Endothelial cell (in vitro differentiated cells): ENCODE data around the gene EPHA7. TPM values are rescaled to one million over a fixed set of nuclear protein-coding genes. Genes with fewer than 3 reads are reported as not detected.

Experiments used
- DNase-seq: peaks from one replicate; pipeline ENCODE4 v3.0.0; 2021; ENCODE audit warnings: low spot score
- H3K27ac Mint-ChIP-seq: one replicate; pipeline ENCODE4 v1.8.0; 2021; ENCODE audit warnings: mixed read lengths, inconsistent platforms; ENCODE audit not compliant: unreplicated experiment
- H3K27me3 Mint-ChIP-seq: one replicate; pipeline ENCODE4 v1.8.0; 2021; ENCODE audit warnings: mild to moderate bottlenecking, moderate library complexity, mixed read lengths, inconsistent platforms; ENCODE audit not compliant: unreplicated experiment
- H3K36me3 Mint-ChIP-seq: one replicate; pipeline ENCODE4 v1.8.0; 2021; ENCODE audit warnings: mild to moderate bottlenecking, low read depth, mixed read lengths, inconsistent platforms; ENCODE audit not compliant: unreplicated experiment
- H3K4me1 Mint-ChIP-seq: one replicate; pipeline ENCODE4 v1.8.0; 2021; ENCODE audit warnings: mild to moderate bottlenecking, mixed read lengths, inconsistent platforms; ENCODE audit not compliant: unreplicated experiment
- H3K4me3 Mint-ChIP-seq: one replicate; pipeline ENCODE4 v1.8.0; 2021; ENCODE audit warnings: mild to moderate bottlenecking, mixed read lengths, inconsistent platforms; ENCODE audit not compliant: unreplicated experiment
- H3K9me3 Mint-ChIP-seq: one replicate; pipeline ENCODE4 v1.8.0; 2021; ENCODE audit warnings: mixed read lengths, inconsistent platforms; ENCODE audit not compliant: unreplicated experiment
- total RNA-seq: library from RNA; stranded (reverse); fragmentation: NEBNext Ultra II Directional; extraction: Animal tissue kit (Norgen Biotek cat#: 25700); gene quantifications from one replicate; pipeline ENCODE4 v1.2.1, GENCODE V29; 2021; ENCODE audit not compliant: unreplicated experiment
- TF ChIP-seq, protein P1 (sequence below): fragments of 200-600 bp; sonication (generic); IDR thresholded peaks from one replicate; pipeline ENCODE4 v1.5.0; 2021; ENCODE audit warnings: antibody characterized with exemption; ENCODE audit not compliant: unreplicated experiment

The EPHA7 gene
- total RNA-seq, 1 donor from 2014 or later: 12.1 TPM

DNA sequence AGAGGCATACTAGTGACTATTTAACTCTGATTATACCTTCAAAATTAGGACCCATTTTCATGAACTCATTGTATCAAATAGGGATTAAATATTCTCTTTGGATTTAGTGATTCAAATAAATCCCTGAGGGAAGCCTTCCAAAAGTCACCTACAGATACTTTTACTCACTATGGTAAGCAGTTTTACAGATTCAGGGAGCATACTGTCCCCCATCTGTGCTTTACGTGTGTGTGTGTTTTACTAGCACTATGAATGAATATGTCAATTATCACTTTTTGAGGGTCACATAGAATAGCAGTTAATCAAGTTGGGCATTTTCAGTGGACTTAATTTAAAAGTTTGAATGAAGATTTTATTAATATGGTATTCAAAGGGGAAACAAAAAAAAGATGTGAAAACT, 96.7 kb downstream of the EPHA7 start:
- Mint-ChIP-seq H3K4me1 (peaks cover 6% of the 10 kb centered on the region), H3K4me3 (no peak overlapping the region), H3K27ac (no peak overlapping the region), H3K36me3 (no peaks in the 10 kb centered on the region), H3K27me3 (no peaks in the 10 kb centered on the region), H3K9me3 (no peaks in the 10 kb centered on the region)
- no peak for DNase-seq
- TF ChIP-seq, protein P1, sequence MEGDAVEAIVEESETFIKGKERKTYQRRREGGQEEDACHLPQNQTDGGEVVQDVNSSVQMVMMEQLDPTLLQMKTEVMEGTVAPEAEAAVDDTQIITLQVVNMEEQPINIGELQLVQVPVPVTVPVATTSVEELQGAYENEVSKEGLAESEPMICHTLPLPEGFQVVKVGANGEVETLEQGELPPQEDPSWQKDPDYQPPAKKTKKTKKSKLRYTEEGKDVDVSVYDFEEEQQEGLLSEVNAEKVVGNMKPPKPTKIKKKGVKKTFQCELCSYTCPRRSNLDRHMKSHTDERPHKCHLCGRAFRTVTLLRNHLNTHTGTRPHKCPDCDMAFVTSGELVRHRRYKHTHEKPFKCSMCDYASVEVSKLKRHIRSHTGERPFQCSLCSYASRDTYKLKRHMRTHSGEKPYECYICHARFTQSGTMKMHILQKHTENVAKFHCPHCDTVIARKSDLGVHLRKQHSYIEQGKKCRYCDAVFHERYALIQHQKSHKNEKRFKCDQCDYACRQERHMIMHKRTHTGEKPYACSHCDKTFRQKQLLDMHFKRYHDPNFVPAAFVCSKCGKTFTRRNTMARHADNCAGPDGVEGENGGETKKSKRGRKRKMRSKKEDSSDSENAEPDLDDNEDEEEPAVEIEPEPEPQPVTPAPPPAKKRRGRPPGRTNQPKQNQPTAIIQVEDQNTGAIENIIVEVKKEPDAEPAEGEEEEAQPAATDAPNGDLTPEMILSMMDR: no peak

DNA sequence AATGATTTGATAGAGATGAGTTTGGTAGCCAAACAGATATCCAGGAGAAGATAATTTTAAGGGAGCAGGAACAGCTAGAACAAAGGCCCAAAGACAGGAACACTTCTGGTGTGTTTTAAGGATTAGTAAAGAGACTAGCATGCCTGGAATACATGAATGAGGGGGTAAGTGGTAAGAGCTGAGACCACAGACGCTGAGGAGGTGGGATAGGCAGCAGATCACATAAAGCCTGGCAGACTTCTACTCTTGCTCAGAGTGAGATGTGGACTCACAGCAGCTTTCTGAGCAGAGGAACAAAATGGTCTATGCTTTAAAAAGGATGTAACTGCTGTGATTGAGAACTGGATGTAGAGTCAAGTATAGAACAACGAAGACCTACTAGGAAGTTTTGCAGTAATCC, 100.1 kb downstream of the EPHA7 start:
- TF ChIP-seq, protein P1: no peak
- H3K27me3 Mint-ChIP-seq: no peaks in the 10 kb centered on the region
- peaks cover 6% of the 10 kb centered on the region for H3K4me1 Mint-ChIP-seq
- H3K4me3 Mint-ChIP-seq: no peak overlapping the region
- no peak for DNase-seq
- H3K27ac Mint-ChIP-seq: no peak overlapping the region
- H3K36me3 Mint-ChIP-seq: no peaks in the 10 kb centered on the region
- no peaks in the 10 kb centered on the region for H3K9me3 Mint-ChIP-seq

DNA sequence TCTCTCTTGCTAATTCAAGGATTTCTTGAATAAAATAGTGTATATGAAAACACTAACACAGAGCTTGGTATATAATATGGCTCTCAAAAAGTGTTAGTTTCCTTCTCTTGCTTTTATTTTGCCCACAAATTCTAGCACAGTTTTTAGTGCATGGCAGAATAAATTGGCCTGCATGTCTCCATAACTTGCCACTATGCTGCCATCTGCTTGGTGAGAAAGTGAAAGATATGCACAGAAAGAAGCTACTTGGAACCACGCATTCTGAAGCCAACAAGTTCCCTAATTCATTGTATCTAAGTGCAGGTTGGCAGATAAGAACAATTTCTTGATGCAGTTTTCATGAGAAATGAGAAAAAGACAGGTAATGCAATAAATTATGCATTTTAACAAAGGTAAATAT, 101.2 kb downstream of the EPHA7 start:
- TF ChIP-seq, protein P1: no peak
- H3K27me3 Mint-ChIP-seq: no peaks in the 10 kb centered on the region
- no peak for DNase-seq
- no peak overlapping the region for H3K4me3 Mint-ChIP-seq
- no peaks in the 10 kb centered on the region for H3K9me3 Mint-ChIP-seq
- H3K27ac Mint-ChIP-seq: no peak overlapping the region
- H3K36me3 Mint-ChIP-seq: no peaks in the 10 kb centered on the region
- peaks cover 6% of the 10 kb centered on the region for H3K4me1 Mint-ChIP-seq

DNA sequence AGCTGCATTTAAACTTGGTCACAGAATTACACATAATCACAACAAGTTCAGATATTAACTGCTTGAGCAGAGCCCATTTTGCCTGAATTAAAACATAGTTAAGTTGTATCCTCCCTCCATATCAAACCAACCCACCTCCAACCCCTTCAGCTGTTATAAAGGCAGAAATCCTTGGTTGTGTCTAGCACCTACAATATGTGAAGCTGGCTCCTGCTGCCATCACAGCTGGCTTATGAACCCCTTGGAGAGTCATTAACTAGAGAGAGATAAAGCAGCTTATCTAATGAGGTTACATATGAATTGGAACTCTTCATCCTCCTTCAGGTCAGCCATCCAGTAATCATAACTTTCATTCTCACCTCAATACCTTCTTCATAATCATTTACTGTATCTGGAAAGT, 101.8 kb downstream of the EPHA7 start:
- Mint-ChIP-seq H3K9me3 (no peaks in the 10 kb centered on the region), H3K4me1 (peaks cover 6% of the 10 kb centered on the region), H3K27ac (no peak overlapping the region), H3K4me3 (no peak overlapping the region), H3K27me3 (no peaks in the 10 kb centered on the region), H3K36me3 (no peaks in the 10 kb centered on the region)
- TF ChIP-seq, protein P1: no peak
- DNase-seq: no peak

DNA sequence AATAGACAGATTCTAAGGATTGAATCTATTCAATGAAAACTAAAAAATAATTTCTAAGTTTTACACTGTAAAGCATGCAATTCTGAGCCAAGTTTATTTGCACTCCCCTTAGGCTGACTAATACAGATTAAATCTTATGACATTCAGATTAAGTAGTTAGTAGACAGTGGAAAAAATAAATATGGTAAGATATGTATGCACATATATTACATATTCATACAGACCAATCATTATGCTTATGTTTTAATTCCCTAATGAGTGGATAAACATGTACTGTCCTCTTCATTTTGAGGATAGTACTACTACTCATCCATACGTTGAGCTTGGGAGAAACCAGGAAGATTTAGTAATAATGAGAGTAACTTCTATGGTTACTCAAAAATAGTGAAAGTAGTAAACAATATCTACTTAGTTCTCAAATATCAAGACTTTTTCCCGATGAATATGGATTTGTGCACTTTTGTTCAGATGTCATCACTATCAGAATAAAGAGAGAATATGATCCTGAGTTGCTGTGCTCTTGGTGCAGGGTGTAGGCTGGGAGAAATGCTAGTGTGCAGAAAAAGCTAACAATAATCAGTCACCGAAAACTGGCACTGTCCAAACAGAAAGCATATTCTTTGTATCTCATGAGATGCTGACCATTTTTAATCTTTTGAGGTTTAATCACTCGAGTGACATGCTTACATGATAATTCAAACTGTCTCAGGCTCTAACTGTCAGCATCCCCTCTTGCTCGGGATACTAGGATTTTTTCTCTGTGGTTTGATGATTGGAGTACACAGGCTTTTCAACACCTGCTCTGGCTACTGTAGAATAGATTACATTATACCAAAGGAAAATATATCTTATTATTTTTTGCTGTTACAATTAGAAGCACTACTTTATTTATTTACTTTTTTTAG, 111.6 kb downstream of the EPHA7 start:
- no peak for DNase-seq
- no peaks in the 10 kb centered on the region for H3K27me3 Mint-ChIP-seq
- H3K4me3 Mint-ChIP-seq: no peak overlapping the region
- TF ChIP-seq, protein P1: no peak
- H3K27ac Mint-ChIP-seq: no peak overlapping the region
- H3K4me1 Mint-ChIP-seq: no peaks in the 10 kb centered on the region
- no peaks in the 10 kb centered on the region for H3K9me3 Mint-ChIP-seq
- no peaks in the 10 kb centered on the region for H3K36me3 Mint-ChIP-seq
